ENCODE results near the gene MAT2A.

DNA sequence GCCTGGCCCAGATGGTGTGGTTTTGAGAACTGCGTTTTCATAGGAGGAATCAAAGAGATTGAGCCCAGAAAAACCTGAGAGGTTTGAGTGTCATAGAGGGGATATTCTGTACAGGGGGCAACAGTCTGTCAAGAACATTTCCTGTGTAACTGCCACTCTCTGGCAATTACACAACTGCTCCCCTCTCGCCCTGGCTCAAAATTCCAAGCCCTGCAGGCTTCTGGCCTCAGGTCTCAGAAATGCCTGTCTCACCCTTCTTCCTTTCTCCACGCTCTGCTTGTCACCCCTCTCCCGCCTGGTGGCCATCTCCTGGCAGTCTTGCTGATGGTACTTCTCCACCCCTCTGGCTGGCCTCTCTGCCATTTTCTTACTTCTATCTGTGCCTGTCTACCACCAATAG is 49.3 kb downstream of the MAT2A start:
- TF ChIP-seq CTCF (IDR thresholded peaks at IDR 0.05) (no peak), POLR2A (IDR thresholded peaks at IDR 0.05) (no peak)
